GM12878 (cell line): ENCODE measurements around the gene MESP2. TPM values are rescaled to one million over a fixed set of nuclear protein-coding genes. Genes with fewer than 3 reads are reported as not detected.

ENCODE experiments used
- ATAC-seq: fragments of 200-7000 bp; cut with Tn5 transposase; 3 replicates; pipeline ENCODE4 v1.9.1; 2020; ENCODE audit warnings: mild to moderate bottlenecking, moderate library complexity
- BruUV-seq: library from RNA; stranded (reverse); fragments of 400-500 nt; replicated peaks from 2 replicates; lab custom pipeline; 2021; lab: Mats Ljungman, UMichigan
- CTCF ChIA-PET: fragments of 300-600 bp; sonication (Branson Sonifier 250); formaldehyde crosslinking; extraction: SDS; loops from one replicate; lab custom pipeline; 2021; ENCODE audit warnings: inconsistent platforms; lab: Yijun Ruan, JAX
- POLR2A ChIA-PET: fragments of 350-600 bp; formaldehyde crosslinking; extraction: SDS; loops from one replicate; lab custom pipeline; 2021; ENCODE audit warnings: inconsistent platforms; lab: Charles Lee
- RAD21 ChIA-PET: fragments of 300-600 bp; sonication (Branson Sonifier 250); formaldehyde crosslinking; loops from one replicate; lab custom pipeline; 2023; ENCODE audit warnings: antibody characterized with exemption; ENCODE audit not compliant: unreplicated experiment; lab: Charles Lee
- SMC1A ChIA-PET: fragments of 300-600 bp; sonication (Branson Sonifier 250); formaldehyde crosslinking; loops from one replicate; lab custom pipeline; 2023; ENCODE audit not compliant: unreplicated experiment, uncharacterized antibody; lab: Charles Lee
- DNase-seq: peaks from one replicate; pipeline ENCODE4 v3.0.0-alpha.2; 2011; ENCODE audit warnings: low read depth, low spot score
- FAIRE-seq: peaks from 3 replicates; lab custom pipeline; 2011; peaks lifted over from hg19 to GRCh38; lab: Jason Lieb, UNC
- H2AFZ ChIP-seq: 2 replicates; pipeline ENCODE4 v1.6.0; 2011; ENCODE audit warnings: low read depth, low read length, control low read depth; ENCODE audit not compliant: control insufficient read depth
- H3K27ac ChIP-seq: 2 replicates; pipeline ENCODE4 v1.5.1; 2011; ENCODE audit warnings: control low read depth; ENCODE audit not compliant: control insufficient read depth, insufficient read depth
- H3K27me3 ChIP-seq, 2 experiments: replicated peaks in 1 of 2; 2 replicates each; pipeline versions ENCODE4 v1.6.0 to v1.6.1; 2011; ENCODE audit warnings: low read length in 1 of 2; ENCODE audit not compliant: control insufficient read depth in 2 of 2, insufficient read depth in 2 of 2
- H3K36me3 ChIP-seq, 2 experiments: 2 replicates each; pipeline ENCODE4 v1.5.1; 2011; ENCODE audit warnings: low read length in 1 of 2; ENCODE audit not compliant: control insufficient read depth in 2 of 2, insufficient read depth in 2 of 2
- H3K4me1 ChIP-seq: 2 replicates; pipeline ENCODE4 v1.6.1; 2011; ENCODE audit warnings: mild to moderate bottlenecking, low read length, moderate library complexity, mixed read lengths; ENCODE audit not compliant: control insufficient read depth, insufficient read depth
- H3K4me2 ChIP-seq: 2 replicates; pipeline ENCODE4 v1.6.0; 2011; ENCODE audit warnings: control low read depth; ENCODE audit not compliant: control insufficient read depth, insufficient read depth
- H3K4me3 ChIP-seq: fragments of 200-600 bp; sonication (generic); 2 replicates; pipeline ENCODE4 v1.5.1; 2016
- H3K79me2 ChIP-seq: 2 replicates; pipeline ENCODE4 v1.6.0; 2011; ENCODE audit warnings: low read length; ENCODE audit not compliant: control insufficient read depth, insufficient read depth
- H3K9ac ChIP-seq: 2 replicates; pipeline ENCODE4 v1.8.0; 2011; ENCODE audit warnings: low read length, control low read depth, mixed read lengths; ENCODE audit not compliant: control insufficient read depth, insufficient read depth
- H3K9me3 ChIP-seq: replicated peaks from 3 replicates; pipeline ENCODE4 v1.5.1; 2011; ENCODE audit warnings: mild to moderate bottlenecking, low read length; ENCODE audit not compliant: control insufficient read depth, insufficient read depth
- H4K20me1 ChIP-seq: 2 replicates; pipeline ENCODE4 v1.6.0; 2011; ENCODE audit not compliant: control insufficient read depth, insufficient read depth
- BMI1 ChIP-seq: fragments of 450-650 bp; IDR thresholded peaks from 2 replicates; pipeline ENCODE4 v1.6.1; 2016; ENCODE audit warnings: mild to moderate bottlenecking, moderate library complexity, borderline replicate concordance
- CEBPB ChIP-seq, 2 experiments: fragments of 150-350 bp in 1 of 2; IDR thresholded peaks; 2 replicates each; pipeline ENCODE4 v1.6.1; 2012 to 2014; ENCODE audit warnings: low read depth in 2 of 2, low read length in 2 of 2, borderline replicate concordance in 1 of 2, inconsistent platforms in 1 of 2
- CTCF ChIP-seq, 3 experiments: IDR thresholded peaks in 2 of 3; conservative IDR thresholded peaks in 1 of 3; 2 replicates each; pipeline ENCODE4 v1.5.1; 2011; ENCODE audit warnings: low read depth in 3 of 3, low read length in 3 of 3, mild to moderate bottlenecking in 3 of 3, control low read depth in 2 of 3, moderate library complexity in 2 of 3, inconsistent platforms in 1 of 3, mixed read lengths in 1 of 3; ENCODE audit not compliant: control insufficient read depth in 2 of 3, insufficient read depth in 1 of 3; ENCODE audit errors: extremely low read depth in 1 of 3
- EED ChIP-seq: sonication (generic); IDR thresholded peaks from 2 replicates; pipeline ENCODE4 v1.6.1; 2016; ENCODE audit warnings: antibody characterized with exemption, low read depth
- ESRRA ChIP-seq: IDR thresholded peaks from 2 replicates; pipeline ENCODE4 v1.6.1; 2012; ENCODE audit warnings: mild to moderate bottlenecking, low read length, improper control_type of control experiment
- IRF4 ChIP-seq: IDR thresholded peaks from 2 replicates; pipeline ENCODE4 v1.6.1; 2011; ENCODE audit warnings: low read depth, low read length
- JUND ChIP-seq: IDR thresholded peaks from 2 replicates; pipeline ENCODE4 v1.6.1; 2012; ENCODE audit warnings: low read depth, mild to moderate bottlenecking, low read length, improper control_type of control experiment, moderate library complexity
- LARP7 ChIP-seq: fragments of 450-650 bp; IDR thresholded peaks from 2 replicates; pipeline ENCODE4 v1.6.1; 2017; ENCODE audit warnings: mild to moderate bottlenecking
- NFYA ChIP-seq: IDR thresholded peaks from 2 replicates; pipeline ENCODE4 v1.6.1; 2011; ENCODE audit warnings: low read depth, mild to moderate bottlenecking, low read length, improper control_type of control experiment, borderline replicate concordance
- NR2C1 ChIP-seq: fragments of 450-650 bp; IDR thresholded peaks from 2 replicates; pipeline ENCODE4 v1.6.1; 2017; ENCODE audit warnings: antibody characterized with exemption, mild to moderate bottlenecking, moderate library complexity
- NR2F1 ChIP-seq: fragments of 450-650 bp; conservative IDR thresholded peaks from 2 replicates; pipeline ENCODE4 v1.6.1; 2017; ENCODE audit warnings: mild to moderate bottlenecking
- PAX5 ChIP-seq: IDR thresholded peaks from 2 replicates; pipeline ENCODE4 v1.6.1; 2011; ENCODE audit warnings: low read depth, low read length, borderline replicate concordance
- STAT3 ChIP-seq: IDR thresholded peaks from 2 replicates; pipeline ENCODE4 v1.6.1; 2011; ENCODE audit warnings: low read depth, low read length, improper control_type of control experiment
- TARDBP ChIP-seq: IDR thresholded peaks from 2 replicates; pipeline ENCODE4 v1.6.1; 2016; ENCODE audit warnings: borderline replicate concordance
- ZBED1 ChIP-seq: IDR thresholded peaks from 2 replicates; pipeline ENCODE4 v1.6.1; 2016; ENCODE audit warnings: borderline replicate concordance
- ZNF274 ChIP-seq: IDR thresholded peaks from one replicate; pipeline ENCODE4 v1.8.0; 2011; ENCODE audit not compliant: insufficient read length, insufficient read depth
- ZNF384 ChIP-seq: IDR thresholded peaks from 2 replicates; pipeline ENCODE4 v1.6.1; 2012; ENCODE audit warnings: low read depth, mild to moderate bottlenecking, low read length, improper control_type of control experiment, borderline replicate concordance
- ZNF622 ChIP-seq: fragments of 450-650 bp; IDR thresholded peaks from 2 replicates; pipeline ENCODE4 v1.6.1; 2017; ENCODE audit warnings: mild to moderate bottlenecking, inconsistent platforms
- WGBS: methylation state at CpG from one replicate; pipeline ENCODE4 v1.1.6; 2016; ENCODE audit warnings: low lambda C conversion rate; ENCODE audit not compliant: insufficient replicate concordance, insufficient coverage; ENCODE audit errors: missing lambda C conversion rate; 5-methylcytosine and 5-hydroxymethylcytosine counted together
- in situ Hi-C: fragments of 300-500 bp; cut with MboI; formaldehyde crosslinking; loops from 9 replicates; pipeline ENCODE4 v1.14.3; 2018; ENCODE audit warnings: mixed read lengths
- intact Hi-C: fragments of 100-400 bp; cut with micrococcal nuclease; formaldehyde crosslinking; loops from one replicate; pipeline ENCODE4 v1.14.2; 2022; ENCODE audit not compliant: unreplicated experiment
- polyA plus RNA-seq, 11 experiments: library from polyadenylated mRNA; depleted of rRNA in 4 of 11; unstranded in 6 of 11; stranded (reverse) in 5 of 11; fragments of >200 nt; fragmentation: Nextera tagmentation in 4 of 11; fragmentation: Illumina TruSeq in 1 of 11; extraction: Ambion mirVana in 4 of 11; extraction: Trizol in 1 of 11; gene quantifications; 1 replicate in 1 of 11; 2 replicates in 10 of 11; pipeline versions ENCODE4 v1.2.1 to v1.2.3, GENCODE V29; 2011 to 2016; ENCODE audit warnings: inconsistent platforms in 2 of 11, missing spikeins in 2 of 11, low read depth in 1 of 11
- total RNA-seq, 4 experiments: library from RNA; depleted of rRNA in 3 of 4; stranded (reverse); fragments of >200 nt in 3 of 4; fragmentation: Illumina TruSeq in 1 of 4; extraction: Trizol in 1 of 4; gene quantifications; 2 replicates each; pipeline versions ENCODE4 v1.2.1 to v1.2.3, GENCODE V29; 2013 to 2021
- TF ChIP-seq, protein P1 (sequence below): IDR thresholded peaks from 2 replicates; pipeline ENCODE4 v1.6.1; 2011; ENCODE audit warnings: borderline replicate concordance, low read depth, mild to moderate bottlenecking, moderate library complexity, mixed read lengths, low read length; ENCODE audit not compliant: insufficient read depth; ENCODE audit errors: extremely low read length
- TF ChIP-seq, protein P2 (sequence below): IDR thresholded peaks from 2 replicates; pipeline ENCODE4 v1.6.1; 2012; ENCODE audit warnings: low read depth, low read length, improper control_type of control experiment

MESP2 gene
- total and polyA plus RNA-seq, 10 of the 15 experiments (the other 5 are each of a cell fraction or from before 2014, with no cell fraction given): 0.04 TPM; not detected in 9

GRCh38 chr15:89827829-89828228 lies 51.7 kb downstream of the MESP2 start:
- TF ChIP-seq CTCF (IDR thresholded peaks at IDR 0.05 in 2 of 3, conservative IDR thresholded peaks at IDR 0.05 in 1 of 3; ENCODE audit: control insufficient read depth in 2 of 3, extremely low read depth in 1 of 3, insufficient read depth in 1 of 3, low read depth in 3 of 3, low read length in 3 of 3) (no peak), BMI1 (no peak), JUND (no peak), IRF4 (no peak), ESRRA (no peak), ZNF622 (no peak), EED (no peak), STAT3 (no peak), ZBED1 (no peak), TARDBP (no peak), NFYA (no peak), NR2F1 (no peak), PAX5 (no peak), ZNF384 (no peak), LARP7 (no peak), CEBPB (IDR thresholded peaks at IDR 0.05; ENCODE audit: borderline replicate concordance in 1 of 2, low read depth in 2 of 2, low read length in 2 of 2) (no peak), NR2C1 (no peak), ZNF274 (no peak)
- TF ChIP-seq, protein P1, sequence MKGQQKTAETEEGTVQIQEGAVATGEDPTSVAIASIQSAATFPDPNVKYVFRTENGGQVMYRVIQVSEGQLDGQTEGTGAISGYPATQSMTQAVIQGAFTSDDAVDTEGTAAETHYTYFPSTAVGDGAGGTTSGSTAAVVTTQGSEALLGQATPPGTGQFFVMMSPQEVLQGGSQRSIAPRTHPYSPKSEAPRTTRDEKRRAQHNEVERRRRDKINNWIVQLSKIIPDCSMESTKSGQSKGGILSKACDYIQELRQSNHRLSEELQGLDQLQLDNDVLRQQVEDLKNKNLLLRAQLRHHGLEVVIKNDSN: no peak
- TF ChIP-seq, protein P2, sequence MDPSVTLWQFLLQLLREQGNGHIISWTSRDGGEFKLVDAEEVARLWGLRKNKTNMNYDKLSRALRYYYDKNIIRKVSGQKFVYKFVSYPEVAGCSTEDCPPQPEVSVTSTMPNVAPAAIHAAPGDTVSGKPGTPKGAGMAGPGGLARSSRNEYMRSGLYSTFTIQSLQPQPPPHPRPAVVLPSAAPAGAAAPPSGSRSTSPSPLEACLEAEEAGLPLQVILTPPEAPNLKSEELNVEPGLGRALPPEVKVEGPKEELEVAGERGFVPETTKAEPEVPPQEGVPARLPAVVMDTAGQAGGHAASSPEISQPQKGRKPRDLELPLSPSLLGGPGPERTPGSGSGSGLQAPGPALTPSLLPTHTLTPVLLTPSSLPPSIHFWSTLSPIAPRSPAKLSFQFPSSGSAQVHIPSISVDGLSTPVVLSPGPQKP: no peak
- TF ChIP-seq, all 136 proteins: peak for 0
- no TSS peak for BruUV-seq
- Histone ChIP-seq H3K9ac (no peak overlapping the region), H3K36me3 (no peaks in the 10 kb centered on the region; a peak in 1 of 4 replicates), H2AFZ (no peak overlapping the region), H3K9me3 (no peaks in the 10 kb centered on the region), H3K4me1 (no peaks in the 10 kb centered on the region; the same call in 1 of the 2 replicates), H3K27ac (no peak overlapping the region), H3K4me2 (no peak overlapping the region), H3K4me3 (no peak overlapping the region), H3K79me2 (no peaks in the 10 kb centered on the region), H4K20me1 (no peaks in the 10 kb centered on the region), H3K27me3 (no peaks in the 10 kb centered on the region)
- DNase-seq (no peak), FAIRE-seq (no peak), ATAC-seq (no peak)
- ChIA-PET SMC1A (interaction anchor here (0.5 kb wide), 1 partner anchor 14 kb away, joined by 3 read pairs; no protein-coding TSS in a partner anchor), CTCF (interaction anchor here (2.8 kb wide), 1 partner anchor 47 kb away, joined by 9 read pairs; no protein-coding TSS in a partner anchor), RAD21 (interaction anchor here (1.3 kb wide), 1 partner anchor 47 kb away, joined by 4 read pairs; no protein-coding TSS in a partner anchor), POLR2A (no interaction called here)
- in situ Hi-C loops (no loop called here), intact Hi-C loops (loop anchor here (10.0 kb wide), 1 partner anchor 73 kb away; the partner anchor contains the start of gene MESP1)
- 54% methylated on average over 4 of the region's 4 CpGs for WGBS
